ENCODE measurements around the gene GPC5.

DNA sequence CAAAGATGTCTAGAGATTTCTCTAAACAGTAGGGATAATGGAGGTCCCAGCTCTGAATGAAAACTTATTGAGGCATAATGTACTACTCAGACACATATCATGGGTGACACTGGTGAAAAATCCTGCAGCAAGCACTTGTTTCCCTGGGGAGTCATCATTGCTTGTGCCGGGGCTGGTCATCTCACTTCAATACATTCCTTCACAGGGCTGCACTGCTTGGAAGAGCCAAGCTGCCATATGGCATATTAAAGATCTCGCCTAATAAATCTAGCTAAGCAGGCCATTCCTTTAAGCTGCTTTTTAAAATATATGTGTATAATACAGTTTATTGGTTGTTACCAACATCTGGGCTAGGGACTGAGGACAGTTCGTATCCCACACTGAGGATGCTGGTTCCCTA, 1496.0 kb downstream of the GPC5 start:
- TF ChIP-seq, protein P1, sequence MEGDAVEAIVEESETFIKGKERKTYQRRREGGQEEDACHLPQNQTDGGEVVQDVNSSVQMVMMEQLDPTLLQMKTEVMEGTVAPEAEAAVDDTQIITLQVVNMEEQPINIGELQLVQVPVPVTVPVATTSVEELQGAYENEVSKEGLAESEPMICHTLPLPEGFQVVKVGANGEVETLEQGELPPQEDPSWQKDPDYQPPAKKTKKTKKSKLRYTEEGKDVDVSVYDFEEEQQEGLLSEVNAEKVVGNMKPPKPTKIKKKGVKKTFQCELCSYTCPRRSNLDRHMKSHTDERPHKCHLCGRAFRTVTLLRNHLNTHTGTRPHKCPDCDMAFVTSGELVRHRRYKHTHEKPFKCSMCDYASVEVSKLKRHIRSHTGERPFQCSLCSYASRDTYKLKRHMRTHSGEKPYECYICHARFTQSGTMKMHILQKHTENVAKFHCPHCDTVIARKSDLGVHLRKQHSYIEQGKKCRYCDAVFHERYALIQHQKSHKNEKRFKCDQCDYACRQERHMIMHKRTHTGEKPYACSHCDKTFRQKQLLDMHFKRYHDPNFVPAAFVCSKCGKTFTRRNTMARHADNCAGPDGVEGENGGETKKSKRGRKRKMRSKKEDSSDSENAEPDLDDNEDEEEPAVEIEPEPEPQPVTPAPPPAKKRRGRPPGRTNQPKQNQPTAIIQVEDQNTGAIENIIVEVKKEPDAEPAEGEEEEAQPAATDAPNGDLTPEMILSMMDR (conservative IDR thresholded peaks at IDR 0.05; ENCODE audit: low read length): no peak
- no peak for TF ChIP-seq EZH2phosphoT487 (IDR thresholded peaks at IDR 0.05; ENCODE audit: borderline replicate concordance, low read depth, low read length)

Data from OCI-LY7 (cell line).